ENCODE measurements around the gene IQCK. TPM values are rescaled to one million over a fixed set of nuclear protein-coding genes. Genes with fewer than 3 reads are reported as not detected.

Gene IQCK
- total and polyA plus RNA-seq, 2 experiments from 2014 or later, result 13.2 to 13.9 TPM

GRCh38 chr16:19883966-19884485 is 166.0 kb downstream of the IQCK start:
- TF ChIP-seq, protein P1, sequence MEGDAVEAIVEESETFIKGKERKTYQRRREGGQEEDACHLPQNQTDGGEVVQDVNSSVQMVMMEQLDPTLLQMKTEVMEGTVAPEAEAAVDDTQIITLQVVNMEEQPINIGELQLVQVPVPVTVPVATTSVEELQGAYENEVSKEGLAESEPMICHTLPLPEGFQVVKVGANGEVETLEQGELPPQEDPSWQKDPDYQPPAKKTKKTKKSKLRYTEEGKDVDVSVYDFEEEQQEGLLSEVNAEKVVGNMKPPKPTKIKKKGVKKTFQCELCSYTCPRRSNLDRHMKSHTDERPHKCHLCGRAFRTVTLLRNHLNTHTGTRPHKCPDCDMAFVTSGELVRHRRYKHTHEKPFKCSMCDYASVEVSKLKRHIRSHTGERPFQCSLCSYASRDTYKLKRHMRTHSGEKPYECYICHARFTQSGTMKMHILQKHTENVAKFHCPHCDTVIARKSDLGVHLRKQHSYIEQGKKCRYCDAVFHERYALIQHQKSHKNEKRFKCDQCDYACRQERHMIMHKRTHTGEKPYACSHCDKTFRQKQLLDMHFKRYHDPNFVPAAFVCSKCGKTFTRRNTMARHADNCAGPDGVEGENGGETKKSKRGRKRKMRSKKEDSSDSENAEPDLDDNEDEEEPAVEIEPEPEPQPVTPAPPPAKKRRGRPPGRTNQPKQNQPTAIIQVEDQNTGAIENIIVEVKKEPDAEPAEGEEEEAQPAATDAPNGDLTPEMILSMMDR (IDR thresholded peaks at IDR 0.05; ENCODE audit: low read depth, low read length), result no peak
- peak in 1 of 2 donors; percentile 38 for DNase-seq (ENCODE audit: low read depth in 1 of 2, low spot score in 1 of 2)
- Histone ChIP-seq H3K27ac (no peak overlapping the region), H3K27me3 (no peaks in the 10 kb centered on the region), H3K4me3 (peak overlapping the region; percentile 83), H3K36me3 (no peaks in the 10 kb centered on the region), H3K9me3 (ENCODE audit: low read depth) (no peaks in the 10 kb centered on the region), H3K4me1 (ENCODE audit: low read depth) (peaks cover 12% of the 10 kb centered on the region)

GRCh38 chr16:19884611-19885450 is 166.8 kb downstream of the IQCK start, which contains the start of gene GPRC5B:
Gene GPRC5B (minus strand): TSS chr16:19884848. CDS start chr16:19872845, 12,003 bp downstream.
- Histone ChIP-seq H3K27me3 (no peaks in the 10 kb centered on the region), H3K36me3 (no peaks in the 10 kb centered on the region), H3K4me3 (peak within 1 kb of the TSS; percentile 83), H3K4me1 (ENCODE audit: low read depth) (peaks cover 8% of the 10 kb centered on the region), H3K9me3 (ENCODE audit: low read depth) (no peaks in the 10 kb centered on the region), H3K27ac (no peak within 1 kb of the TSS)
- TF ChIP-seq, protein P1 (IDR thresholded peaks at IDR 0.05; ENCODE audit: low read depth, low read length), result no peak
- DNase-seq (ENCODE audit: low read depth in 1 of 2, low spot score in 1 of 2), result peak; percentile 58 to 84

- H3K27me3 ChIP-seq, result no peaks in the 10 kb centered on the region
- H3K27ac ChIP-seq, result no peak overlapping the region
- TF ChIP-seq, protein P1 (IDR thresholded peaks at IDR 0.05; ENCODE audit: low read depth, low read length), result no peak
- H3K36me3 ChIP-seq, result no peaks in the 10 kb centered on the region
- H3K9me3 ChIP-seq (ENCODE audit: low read depth), result no peaks in the 10 kb centered on the region
- peaks cover 8% of the 10 kb centered on the region for H3K4me1 ChIP-seq (ENCODE audit: low read depth)
- DNase-seq (ENCODE audit: low read depth in 1 of 2, low spot score in 1 of 2), result peak in 1 of 2 donors; percentile 36
- no peak overlapping the region for H3K4me3 ChIP-seq
These were observed 167.5 kb downstream of the IQCK start for GRCh38 chr16:19885451-19886072.

DNA sequence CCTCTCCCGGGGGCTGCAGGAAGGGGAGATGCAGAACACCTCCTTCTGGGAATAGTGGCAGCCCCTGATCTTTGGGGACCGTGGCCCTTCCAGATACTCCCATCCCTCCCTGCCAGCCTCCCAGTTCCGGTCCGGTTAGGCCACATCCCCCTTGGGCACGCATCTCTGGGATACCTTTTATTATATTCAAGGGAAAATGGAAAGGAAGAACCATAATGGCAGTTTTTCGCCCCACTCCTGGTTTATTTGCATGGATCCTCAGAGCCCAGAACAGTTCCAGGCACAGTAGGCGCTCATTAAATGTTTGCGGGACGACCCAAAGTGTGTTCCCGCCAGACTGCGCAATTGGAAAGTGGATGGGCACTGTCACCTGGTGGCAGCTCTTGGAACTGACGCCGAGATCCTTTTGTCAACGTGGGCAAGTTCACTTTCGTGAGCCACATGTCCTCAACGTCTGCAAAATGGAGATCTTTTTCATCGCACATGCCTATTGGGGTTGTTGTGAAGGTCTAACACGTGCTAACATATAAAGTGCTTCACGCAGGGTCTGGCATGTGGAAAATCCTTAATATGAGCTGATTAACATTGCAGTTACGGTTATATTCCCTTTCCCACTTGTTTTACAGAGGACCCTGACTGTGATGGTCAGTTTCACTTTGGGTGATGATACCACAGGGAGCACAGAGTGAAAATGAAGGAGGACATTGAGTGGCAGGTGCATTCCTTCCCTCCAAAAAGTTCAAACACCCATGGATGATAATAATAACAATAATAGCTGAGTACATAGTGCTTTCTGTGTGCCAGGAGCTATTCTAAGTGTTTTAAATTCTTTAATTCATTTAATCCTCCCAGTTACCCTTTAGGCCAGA is 168.2 kb downstream of the IQCK start:
- TF ChIP-seq, protein P1 (IDR thresholded peaks at IDR 0.05; ENCODE audit: low read depth, low read length), result peak; percentile 100
- H3K27ac ChIP-seq, result no peak overlapping the region
- H3K36me3 ChIP-seq, result no peaks in the 10 kb centered on the region
- H3K4me3 ChIP-seq, result no peak overlapping the region
- no peaks in the 10 kb centered on the region for H3K9me3 ChIP-seq (ENCODE audit: low read depth)
- H3K4me1 ChIP-seq (ENCODE audit: low read depth), result peaks cover 8% of the 10 kb centered on the region
- peak; percentile 79 to 85 for DNase-seq (ENCODE audit: low read depth in 1 of 2, low spot score in 1 of 2)
- no peaks in the 10 kb centered on the region for H3K27me3 ChIP-seq

DNA sequence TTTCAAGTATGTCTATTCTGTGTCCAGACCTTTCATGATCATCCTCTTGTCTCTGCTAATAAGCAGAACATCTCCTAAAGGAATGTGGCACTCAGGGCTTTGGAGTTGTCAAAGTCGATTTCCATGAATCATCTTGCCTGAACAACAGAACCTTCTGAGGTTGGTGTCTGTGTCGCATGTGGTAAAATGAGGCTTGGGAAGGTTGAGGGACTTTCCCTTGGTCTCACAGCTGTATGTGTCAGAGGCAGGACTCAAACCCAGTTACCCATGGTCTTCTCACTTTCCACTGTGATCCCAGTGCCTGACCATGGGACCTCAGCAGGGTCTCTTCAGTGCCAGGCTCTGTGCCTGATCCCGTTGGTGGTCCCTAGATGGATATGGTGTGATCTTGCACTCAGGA is 170.8 kb downstream of the IQCK start:
- TF ChIP-seq, protein P1 (IDR thresholded peaks at IDR 0.05; ENCODE audit: low read depth, low read length), result no peak
- H3K27ac ChIP-seq, result no peak overlapping the region
- no peaks in the 10 kb centered on the region for H3K27me3 ChIP-seq
- H3K9me3 ChIP-seq (ENCODE audit: low read depth), result no peaks in the 10 kb centered on the region
- H3K4me1 ChIP-seq (ENCODE audit: low read depth), result no peaks in the 10 kb centered on the region
- no peak for DNase-seq (ENCODE audit: low read depth in 1 of 2, low spot score in 1 of 2)
- no peaks in the 10 kb centered on the region for H3K36me3 ChIP-seq
- no peak overlapping the region for H3K4me3 ChIP-seq
